NK-92 (cell line): Measurements from ENCODE around the gene GRAMD1A.
A peak's percentile ranks its signal among the peaks of the same experiment; 100 is the strongest.
"Not testable (repeated sequence)": the region's sequence is repeated elsewhere in the genome, so short reads cannot be mapped to it uniquely, and the experiment has no call there.

Experiments used
- DNase-seq: peaks from one replicate; lab custom pipeline; 2025; ENCODE audit not compliant: unreplicated experiment; lab: John Stamatoyannopoulos, UW

The GRAMD1A gene

DNA sequence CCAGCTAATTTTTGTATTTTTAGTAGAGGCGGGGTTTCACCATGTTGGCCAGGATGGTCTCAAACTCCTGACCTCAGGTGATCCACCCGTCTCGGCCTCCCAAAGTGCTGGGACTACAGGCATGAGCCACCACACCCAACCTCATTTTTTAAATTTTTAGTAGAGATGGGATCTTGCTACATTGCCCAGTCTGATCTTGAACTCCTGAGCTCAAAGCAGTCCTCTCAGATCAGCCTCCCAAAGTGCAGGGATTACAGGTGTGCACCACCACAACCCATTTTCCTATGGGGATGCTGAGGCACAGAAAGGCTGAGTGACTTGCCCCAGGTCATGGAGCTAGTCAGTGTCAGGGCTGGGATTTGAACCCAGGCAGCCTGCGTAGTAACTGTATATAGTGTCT is 51.1 kb downstream of the GRAMD1A start:
- not testable (repeated sequence) for DNase-seq

DNA sequence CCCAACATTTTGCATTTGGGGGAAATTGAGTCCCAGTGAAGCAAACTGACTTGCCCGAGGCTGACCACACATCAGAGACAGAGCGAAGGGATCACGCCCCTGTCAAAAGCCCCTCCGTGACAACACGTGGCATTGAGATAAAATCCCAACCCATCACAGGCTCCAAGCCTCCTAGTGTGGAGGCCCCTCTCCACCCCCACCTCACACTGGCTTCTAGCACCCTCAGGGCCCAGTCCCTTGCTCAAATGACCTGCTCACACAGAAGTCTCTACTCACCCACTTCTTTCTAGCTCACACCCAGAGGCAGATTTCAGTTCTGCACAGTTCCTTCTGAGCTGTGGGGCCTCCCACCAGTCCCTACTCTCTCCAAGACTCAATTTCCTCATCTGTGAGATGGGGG is 51.7 kb downstream of the GRAMD1A start:
- no peak for DNase-seq

DNA sequence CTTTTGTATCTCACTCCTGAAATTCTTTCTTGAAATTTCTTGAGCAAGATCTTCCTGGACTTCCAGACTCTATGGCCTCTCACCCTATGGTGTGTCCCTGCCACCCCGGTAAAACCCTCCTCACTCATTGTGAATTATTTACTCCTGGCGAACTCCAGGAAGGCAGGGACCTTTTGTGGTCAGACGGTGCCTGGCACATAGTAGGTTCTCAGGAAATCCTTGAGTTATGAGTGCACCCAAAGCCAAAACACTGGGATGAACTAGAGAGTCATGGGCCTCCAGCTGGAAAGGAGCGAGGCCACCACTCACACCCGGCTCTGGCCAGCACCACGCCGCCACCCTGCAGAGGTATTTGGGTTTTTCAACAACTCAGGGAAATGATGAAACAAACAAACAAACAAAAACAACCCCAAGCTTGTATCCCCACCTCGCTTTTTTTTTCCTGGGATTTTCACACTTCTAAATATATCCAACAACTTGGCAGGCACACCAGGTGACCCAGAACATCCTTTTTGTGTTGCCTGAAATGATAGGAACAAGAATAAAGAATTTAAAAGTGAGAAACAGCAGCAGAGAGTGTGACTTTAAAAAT is 52.6 kb downstream of the GRAMD1A start:
- DNase-seq: no peak

DNA sequence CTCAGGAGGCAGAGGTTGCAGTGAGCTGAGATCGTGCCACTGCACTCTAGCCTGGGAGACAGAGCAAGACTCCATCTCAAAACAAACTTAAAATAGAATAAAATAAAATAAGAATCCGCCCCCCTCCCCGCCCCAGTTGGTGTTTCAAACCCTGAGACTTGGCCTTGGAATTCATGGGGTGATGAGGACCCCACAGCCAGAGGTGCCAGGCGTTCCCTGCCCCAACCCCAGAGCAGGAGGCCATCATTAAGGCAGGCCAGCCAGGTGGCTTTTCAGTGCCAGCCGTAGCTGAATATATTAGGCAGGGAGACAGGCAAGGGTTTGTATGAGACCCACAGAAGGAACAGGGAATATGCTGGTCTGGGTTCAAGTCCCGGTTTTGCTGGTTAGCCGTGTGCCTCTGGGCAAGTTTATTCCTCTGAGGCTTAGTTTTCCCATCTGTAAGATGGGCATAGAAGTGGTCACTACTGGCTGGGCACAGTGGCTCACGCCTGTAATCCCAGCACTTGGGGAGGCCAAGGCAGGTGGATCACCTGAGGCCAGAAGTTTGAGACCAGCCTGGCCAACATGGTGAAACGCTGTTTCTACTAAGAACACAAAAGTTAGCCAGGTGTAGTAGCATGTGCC is 53.7 kb downstream of the GRAMD1A start:
- DNase-seq: no peak

DNA sequence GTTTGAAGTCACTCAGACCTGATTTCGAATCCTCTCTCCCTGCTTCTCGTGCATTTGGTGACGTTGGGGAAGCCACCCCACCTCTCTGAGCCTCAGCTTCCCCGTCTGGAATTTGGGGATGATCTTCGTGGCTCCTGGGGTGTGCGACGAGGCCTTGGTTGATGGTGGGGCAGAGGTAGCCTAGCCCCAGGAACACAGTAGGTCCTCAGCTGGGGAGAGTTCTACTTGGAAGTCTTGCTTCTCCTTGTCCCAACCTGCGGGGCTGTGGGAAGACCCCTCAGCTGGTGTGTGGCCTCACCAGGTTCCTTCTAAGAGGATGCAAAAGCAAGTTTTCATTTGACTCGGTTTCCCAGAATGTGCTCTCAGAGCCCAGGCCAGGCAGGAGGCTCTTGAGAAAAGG is 54.5 kb downstream of the GRAMD1A start:
- no peak for DNase-seq

DNA sequence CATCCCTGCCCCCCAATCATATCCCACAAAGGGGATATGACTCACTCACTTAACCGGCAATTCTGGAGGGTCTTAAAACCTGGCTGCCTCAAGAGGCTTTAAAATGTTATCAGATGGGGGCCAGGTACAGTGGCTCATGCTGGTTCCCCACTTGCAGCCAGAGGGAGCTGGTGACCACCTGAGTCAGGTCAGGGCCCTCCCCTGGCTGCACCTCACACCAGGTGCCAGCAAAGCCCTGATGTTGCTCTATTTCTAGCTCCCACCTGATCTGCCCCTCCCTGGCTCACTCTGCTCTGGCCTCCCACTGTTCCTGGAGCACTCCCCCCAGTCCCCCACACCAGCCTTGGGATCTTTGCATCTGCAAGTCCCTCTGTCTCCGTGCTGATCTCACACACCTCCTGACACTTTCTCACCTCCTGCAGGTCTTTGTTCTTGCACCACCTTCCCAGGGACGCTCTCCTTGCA is 55.6 kb downstream of the GRAMD1A start:
- DNase-seq: no peak

DNA sequence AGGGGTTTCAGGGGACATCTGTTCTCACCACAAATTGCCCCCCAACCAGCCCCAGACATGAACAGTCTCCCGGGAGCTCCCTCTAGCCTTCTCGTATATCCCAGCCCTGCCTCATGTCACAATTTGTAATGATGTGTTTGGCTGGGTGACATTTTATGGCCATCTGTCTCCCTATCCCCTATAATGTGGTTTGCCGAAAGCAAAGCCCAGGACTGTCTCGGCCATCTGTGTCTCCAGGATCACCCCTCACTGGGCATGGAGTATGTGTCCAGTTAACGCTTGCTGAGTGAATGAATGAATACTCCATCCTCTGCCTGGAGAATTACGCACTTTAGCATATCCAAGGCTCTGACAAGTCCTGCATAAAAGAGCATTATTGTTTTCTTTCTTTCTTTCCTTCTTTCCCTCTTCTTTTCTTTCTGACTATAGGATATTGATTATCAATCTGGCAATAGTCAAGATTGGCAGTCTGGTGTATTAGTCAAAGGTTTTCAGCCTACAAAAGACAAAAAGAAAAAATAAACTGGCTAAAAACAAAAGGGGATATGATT is 56.5 kb downstream of the GRAMD1A start:
- DNase-seq: no peak

DNA sequence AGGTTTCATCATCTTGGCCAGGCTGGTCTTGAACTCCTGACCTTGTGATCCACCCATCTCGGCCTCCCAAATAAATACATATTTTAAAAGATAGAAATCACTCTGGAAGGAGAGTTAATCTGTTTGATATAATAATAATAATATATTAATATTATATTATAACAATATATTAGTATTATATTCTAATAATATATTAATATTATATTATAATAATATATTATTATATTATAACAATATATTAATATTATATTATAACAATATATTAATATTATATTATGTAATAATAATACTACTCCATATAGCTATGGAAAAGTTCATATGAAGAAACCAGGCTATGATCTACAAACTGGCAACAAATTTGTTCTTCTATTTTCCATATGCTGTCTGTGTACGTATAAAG is 58.2 kb downstream of the GRAMD1A start:
- no peak for DNase-seq

DNA sequence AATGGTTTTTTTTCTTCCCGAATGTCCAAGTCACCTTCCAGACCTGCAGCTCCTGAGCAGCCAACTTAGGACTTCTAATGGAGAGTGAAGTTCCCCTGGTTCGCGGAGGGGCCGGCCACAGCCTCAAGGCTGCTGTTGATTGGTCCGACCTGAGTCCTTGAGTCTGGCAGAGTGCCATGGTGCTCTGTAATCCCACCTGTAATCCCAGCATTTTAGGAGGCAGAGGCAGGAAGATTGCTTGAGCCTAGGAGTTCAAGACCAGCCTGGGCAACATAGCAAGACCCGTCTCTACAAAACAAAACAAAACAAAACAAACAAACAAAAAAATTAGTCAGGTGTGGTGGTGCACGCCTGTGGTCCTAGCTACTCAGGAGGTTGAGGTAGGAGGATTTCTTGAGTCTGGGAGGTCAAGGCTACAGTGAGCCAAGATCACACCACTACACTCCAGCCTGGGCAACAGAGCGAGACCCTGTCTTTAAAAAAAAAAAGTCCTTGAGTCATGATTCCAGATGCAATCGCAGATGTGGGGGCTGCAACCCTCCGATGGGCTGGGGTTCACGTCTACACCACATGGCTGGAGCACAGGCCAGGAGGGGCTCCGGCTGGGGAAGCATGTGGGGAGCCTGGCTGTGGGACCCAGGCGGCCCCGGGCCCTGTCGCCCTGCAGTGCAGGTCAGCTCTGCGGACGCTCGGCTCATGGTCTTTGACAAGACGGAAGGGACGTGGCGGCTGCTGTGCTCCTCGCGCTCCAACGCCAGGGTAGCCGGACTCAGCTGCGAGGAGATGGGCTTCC is 59.1 kb downstream of the GRAMD1A start:
- no peak for DNase-seq

DNA sequence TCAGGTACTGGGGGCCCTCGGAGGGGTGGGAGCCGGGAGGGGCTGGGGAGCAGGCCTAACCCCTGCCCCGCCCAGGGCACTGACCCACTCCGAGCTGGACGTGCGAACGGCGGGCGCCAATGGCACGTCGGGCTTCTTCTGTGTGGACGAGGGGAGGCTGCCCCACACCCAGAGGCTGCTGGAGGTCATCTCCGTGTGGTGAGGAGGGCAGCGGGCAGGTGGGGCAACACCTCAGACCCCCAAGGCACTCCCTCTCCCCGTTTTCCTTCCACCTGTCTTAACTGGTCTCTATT is 59.6 kb downstream of the GRAMD1A start:
- DNase-seq: no peak

DNA sequence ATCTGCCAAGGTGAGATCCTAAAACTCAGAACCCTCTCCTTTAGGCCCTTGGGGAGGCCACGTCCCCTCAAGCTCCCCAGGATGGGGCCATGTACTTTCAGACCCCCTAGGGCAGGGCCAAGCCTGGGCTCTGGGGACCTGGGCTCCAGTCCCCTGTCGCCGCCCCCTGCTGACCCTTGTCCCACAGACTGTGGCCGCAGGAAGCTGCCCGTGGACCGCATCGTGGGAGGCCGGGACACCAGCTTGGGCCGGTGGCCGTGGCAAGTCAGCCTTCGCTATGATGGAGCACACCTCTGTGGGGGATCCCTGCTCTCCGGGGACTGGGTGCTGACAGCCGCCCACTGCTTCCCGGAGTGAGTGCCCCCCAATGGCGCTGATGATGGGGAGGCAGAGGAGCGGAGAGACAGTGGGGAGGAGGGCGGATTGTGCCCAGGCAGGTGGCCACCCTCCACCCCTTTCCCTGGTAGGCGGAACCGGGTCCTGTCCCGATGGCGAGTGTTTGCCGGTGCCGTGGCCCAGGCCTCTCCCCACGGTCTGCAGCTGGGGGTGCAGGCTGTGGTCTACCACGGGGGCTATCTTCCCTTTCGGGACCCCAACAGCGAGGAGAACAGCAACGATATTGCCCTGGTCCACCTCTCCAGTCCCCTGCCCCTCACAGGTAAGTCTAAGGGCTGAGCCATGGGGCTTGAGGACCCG is 60.2 kb downstream of the GRAMD1A start:
- no peak for DNase-seq

DNA sequence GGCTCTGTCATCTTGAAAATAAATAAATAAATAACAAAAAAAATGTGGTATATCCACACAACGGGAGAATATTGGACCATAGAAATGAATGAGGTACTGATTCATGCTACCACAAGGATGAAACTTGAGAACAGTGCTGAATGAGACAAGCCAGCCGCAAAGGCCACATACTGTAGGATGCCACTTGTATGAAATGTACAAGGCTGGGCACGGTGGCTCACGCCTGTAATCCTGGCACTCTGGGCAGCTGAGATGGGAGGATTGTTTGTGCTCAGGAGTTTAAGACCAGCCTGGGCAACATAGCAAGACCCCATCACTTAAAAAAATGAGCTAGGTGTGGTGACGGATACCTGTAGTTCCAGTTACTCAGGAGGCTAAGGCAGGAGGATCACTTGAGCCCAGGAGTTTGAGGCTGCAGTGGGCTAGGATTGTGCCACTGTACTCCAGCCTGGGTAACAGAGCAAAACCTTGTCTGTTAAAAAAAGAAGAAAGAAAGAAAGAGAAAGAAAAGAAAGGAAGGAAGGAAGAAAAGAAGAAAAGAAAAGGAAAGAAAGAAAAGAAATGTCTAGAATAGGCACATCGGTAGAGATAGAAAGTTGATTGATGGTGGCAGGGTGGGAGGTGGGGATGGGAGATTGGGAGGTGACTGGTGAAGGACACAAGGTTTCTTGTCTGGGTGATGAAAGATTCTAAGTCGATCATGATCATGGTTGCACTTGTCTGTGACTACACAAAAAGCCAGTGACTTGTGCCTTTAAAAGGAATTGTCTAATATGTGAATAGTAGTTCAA is 61.7 kb downstream of the GRAMD1A start:
- no peak for DNase-seq

DNA sequence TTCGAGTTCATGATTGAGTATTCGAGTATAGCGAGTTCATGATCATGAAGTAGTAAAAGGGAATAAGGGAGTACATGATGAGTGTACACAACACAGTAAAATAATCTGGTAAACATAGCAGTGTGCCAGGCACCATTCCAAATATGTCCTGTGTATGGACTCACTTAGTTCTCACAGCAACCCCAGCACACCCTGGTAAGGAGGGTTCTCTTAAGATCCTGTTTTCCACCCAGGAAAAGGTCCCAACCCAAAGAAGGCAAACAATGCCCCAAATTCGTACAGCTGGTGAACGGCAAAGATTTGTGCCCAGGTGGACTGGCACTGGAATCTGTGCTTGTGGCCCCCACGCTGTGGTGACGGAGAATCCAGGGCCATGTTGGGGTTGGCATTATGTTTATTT is 62.8 kb downstream of the GRAMD1A start:
- DNase-seq: no peak

DNA sequence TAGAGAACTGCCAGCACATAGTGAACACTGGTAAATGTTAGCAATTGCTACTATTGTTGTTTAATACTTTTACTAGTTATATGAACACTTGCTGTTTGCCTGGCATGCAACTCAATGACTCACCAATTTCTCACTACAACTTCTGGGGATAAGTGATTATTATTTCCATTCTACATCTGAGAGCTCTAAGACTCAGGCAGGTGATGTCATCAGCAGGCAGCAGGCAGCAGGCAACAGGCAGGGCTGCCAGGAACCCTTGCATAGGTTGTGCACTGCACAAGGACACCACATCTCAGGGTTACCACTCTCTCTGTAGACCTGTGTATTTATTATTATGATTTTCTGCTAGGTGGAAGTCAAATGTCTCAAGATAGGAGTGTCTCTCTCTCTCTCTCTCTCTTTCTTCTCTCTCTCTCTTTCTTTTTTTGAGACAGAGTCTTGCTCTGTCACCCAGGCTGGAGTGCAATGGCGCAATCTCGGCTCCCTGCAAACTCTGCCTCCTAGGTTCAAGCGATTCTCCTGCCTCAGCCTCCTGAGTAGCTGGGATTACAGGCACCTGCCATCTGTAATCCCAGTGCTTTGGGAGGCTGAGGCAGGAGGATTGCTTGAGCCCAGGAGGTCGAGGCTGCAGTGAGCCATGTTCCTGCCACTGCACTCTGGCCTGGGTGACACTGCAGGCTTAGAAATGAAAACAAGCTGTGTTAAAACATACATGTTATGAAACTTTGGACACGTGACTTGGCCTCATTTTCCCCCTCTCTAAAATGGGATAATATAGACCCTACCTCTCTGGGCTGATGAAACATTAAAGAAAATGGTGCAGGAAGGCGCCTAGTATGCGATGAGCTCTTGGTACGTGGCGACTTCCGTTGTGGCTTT is 64.1 kb downstream of the GRAMD1A start:
- DNase-seq: no peak

DNA sequence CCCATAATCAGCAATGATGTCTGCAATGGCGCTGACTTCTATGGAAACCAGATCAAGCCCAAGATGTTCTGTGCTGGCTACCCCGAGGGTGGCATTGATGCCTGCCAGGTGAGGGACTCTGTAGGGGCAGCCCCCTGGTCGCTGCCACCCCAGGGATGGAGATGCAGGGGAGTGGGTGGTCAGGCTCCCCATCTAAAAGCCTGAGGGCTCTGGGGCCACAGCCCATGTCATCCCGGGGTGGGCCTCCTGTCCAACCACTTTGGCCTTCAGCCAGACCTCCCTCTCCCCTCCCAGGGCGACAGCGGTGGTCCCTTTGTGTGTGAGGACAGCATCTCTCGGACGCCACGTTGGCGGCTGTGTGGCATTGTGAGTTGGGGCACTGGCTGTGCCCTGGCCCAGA is 65.5 kb downstream of the GRAMD1A start:
- DNase-seq: no peak

DNA sequence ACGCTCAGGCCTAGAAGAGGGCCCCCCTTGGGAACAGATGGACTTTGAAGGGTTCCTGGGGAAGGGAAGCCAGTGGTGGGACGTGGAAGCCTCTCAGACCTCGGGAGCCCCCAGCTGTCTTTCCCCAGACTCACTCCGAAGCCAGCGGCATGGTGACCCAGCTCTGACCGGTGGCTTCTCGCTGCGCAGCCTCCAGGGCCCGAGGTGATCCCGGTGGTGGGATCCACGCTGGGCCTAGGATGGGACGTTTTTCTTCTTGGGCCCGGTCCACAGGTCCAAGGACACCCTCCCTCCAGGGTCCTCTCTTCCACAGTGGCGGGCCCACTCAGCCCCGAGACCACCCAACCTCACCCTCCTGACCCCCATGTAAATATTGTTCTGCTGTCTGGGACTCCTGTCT is 66.0 kb downstream of the GRAMD1A start:
- DNase-seq: no peak

DNA sequence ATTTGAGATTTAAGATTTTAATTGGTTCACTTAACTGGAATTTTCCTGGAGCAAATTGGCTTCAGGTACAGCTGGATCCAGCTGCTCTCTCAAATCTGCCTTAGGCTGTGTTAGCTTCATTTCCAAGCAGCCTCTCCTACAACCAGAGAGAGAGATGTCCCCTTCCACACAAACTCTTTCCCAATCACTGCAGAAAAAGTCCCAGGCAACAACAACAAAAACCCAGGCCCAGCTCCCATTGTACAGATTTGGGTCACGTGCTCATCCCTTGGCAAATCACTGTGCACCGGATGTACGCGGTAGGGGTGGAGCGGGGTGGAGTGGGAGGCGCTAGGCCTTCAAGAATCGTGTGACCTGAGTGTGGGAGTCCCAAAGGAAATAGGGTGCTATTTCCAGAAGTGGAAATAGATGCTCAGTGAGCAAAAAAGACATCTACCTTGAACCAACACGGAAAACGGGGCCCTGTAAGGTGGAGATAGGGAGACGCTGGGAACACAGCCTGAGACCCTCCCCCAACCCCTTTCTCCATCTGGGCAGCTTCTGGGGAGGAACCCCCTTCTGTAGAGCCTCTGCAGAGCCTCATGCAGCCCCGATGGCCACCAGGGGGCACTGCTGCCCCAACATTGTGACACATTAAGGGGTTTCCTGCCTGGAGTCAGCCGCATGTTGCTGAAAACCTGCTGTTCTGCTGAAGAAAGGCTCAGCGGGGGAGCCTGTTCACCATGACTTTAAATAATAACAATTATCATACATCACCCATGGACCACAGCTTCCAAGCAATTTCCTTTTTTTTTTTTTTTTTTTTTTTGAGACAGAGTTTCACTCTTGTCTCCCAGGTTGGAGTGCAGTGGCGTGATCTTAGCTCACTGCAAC is 66.8 kb downstream of the GRAMD1A start:
- DNase-seq: peak; percentile 38

DNA sequence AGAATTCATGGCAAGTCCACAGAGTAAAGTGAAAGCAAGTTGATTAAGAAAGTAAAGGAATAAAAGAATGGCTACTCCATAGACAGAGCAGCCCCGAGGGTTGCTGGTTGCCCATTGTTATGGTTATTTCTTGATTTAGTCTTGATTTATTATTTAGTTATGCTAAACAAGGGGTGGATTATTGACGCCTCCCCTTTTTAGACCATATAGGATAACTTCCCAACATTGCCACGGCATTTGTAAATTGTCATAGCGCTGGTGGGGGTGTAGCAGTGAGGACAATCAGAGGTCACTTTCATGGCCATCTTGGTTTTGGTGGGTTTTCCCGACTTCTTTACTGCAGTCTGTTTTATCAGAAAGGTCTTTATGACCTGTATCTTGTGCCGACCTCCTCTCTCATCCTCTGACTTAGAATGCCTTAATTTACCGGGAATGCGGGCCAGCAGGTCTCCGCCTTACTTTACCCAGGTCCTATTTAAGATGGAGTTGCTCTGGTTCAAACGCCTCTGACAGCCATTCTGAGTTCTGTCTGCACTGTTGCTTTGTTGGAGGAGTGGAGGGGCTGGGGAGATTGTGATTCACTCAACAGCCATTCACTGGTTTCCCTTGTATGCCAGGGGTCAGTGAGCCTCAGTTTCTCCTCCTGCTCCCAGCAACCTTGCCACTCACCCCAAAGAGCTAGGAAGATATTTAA is 69.0 kb downstream of the GRAMD1A start:
- no peak for DNase-seq
